GM21576 (cell line): ENCODE results near the gene PRKAG2.

Source experiments
- ATAC-seq: cut with Tn5 transposase; IDR thresholded peaks from one replicate; pipeline ENCODE4 v1.9.1; 2021; ENCODE audit warnings: mild to moderate bottlenecking, moderate library complexity; ENCODE audit not compliant: unreplicated experiment

PRKAG2 gene

GRCh38 chr7:151665368-151665767 is 211.5 kb downstream of the PRKAG2 start:
- no peak for ATAC-seq

GRCh38 chr7:151664268-151664667 is 212.6 kb downstream of the PRKAG2 start:
- ATAC-seq = no peak

- ATAC-seq = no peak
Measured at GRCh38 chr7:151663382-151664100, 213.4 kb downstream of the PRKAG2 start.

DNA sequence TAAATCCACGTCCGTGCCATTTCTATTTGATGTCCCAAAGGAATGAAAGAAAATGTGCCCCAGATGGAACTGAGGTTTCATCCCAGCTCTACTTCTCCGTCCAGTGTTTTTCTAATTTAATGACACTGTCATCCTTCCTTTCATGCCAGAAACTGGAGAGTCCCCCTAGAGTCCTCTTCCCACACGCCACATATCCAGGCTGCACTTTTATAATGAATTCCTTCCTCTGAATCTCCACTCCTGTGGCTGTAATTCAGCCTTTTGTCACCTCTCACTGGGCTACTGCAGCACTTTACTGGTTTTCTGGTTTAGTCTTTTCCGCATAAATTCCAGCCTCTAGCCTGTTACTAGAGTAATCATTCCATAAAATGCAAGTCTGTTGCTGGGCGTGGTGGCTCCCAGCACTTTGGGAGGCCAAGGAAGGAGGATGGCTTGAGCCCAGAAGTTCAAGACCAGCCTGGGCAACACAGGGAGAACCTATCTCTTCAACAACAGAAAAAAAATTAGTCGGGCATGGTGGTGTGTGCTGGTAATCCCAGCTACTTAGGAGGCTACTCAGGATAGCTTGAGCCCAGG is 214.6 kb downstream of the PRKAG2 start:
- no peak for ATAC-seq

DNA sequence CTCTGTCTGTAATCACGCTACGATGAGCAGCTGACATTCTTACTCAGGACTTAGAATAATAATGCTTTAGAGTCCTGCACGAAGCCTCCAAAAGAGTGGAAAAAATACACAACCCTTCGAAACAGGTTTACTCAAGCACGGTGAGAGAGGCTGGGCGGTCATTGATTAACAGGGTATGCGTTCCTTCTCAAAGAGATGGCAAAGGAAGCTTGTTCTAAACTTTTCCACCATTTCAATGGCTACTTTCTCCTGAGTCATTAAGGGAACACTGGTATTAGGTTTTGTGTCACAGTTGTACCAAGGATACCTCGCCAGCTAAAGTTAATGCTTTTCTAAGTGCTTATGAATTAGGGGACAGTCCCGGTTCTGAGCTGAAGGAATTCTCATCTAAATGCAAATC is 215.3 kb downstream of the PRKAG2 start:
- ATAC-seq = no peak

GRCh38 chr7:151660141-151660540 is 216.8 kb downstream of the PRKAG2 start:
- no peak for ATAC-seq

DNA sequence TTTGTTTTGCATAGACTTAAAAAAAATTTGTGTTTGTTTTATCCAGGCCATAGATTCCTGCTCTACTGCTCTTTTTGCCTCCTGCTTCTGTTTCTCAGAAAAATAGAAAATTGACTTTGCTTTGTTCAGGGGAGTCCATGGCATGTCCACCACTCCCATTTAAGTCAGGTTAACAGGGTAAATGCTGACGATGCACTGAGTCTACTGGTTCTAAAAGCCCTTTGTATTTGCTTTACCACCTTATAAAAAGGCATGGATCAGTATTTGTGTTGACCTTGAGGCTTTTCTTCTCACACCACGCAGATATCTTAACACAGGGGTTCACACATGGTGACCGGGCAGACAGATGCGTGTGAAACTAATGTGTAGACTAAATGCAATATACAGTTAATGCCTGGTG is 217.7 kb downstream of the PRKAG2 start:
- no peak for ATAC-seq

- no peak for ATAC-seq
Measured at GRCh38 chr7:151658778-151659177, 218.1 kb downstream of the PRKAG2 start.

- ATAC-seq = no peak
Measured at GRCh38 chr7:151657173-151657572, 219.7 kb downstream of the PRKAG2 start.

DNA sequence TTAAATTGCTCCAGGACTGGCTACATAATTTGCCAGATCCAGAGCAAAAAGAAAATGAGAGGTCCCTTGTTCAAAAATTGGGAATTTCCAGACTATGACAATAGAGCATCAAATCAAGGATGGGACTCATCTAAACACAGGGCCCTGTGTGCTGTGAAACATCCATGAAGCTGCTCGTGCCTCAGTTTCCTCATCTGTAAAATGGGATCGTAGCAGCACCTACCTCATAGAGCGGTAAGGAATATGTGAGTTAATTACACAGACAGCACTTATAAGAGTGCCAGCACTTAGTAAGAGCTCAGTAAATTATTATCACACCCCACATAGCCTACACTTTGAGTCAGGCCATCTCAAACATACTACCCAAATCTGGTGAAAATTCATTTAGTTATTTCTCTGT is 221.4 kb downstream of the PRKAG2 start:
- ATAC-seq = no peak

DNA sequence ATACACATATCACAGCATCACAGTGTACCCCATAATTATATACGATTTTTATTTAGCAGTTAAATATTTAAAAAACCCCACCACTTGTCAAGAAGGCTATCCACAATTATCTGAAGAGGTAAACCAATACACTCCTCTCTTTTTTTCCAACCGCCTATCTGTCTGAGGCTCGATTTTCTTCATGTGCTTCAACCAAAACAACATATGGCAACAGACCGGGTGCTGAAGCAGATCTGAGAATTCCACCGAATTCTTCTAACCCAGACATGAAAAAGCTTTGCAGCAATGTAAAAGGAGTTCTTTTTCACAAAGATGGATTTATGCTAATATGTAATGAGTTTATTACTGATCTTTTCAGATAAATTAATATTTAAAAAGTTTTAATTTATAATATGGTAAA is 224.8 kb downstream of the PRKAG2 start:
- no peak for ATAC-seq

DNA sequence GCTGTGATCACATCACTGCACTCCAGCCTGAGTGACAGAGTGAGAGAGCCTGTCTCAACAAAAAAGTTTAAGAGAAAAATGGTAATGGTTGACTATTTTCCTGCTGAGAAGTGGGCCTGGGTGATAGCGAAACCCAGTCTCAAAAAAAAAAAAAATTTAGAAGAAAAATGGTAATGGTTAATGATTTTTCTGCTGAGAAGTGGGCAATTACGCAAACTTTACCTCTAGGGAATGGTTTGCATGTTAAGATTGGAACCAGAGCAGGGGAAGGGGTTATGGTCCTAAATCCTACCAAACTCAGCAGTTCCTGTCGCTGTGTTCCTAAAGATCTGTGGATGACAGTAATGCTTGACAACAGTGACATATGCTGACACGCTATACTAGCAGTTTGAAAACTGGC is 226.8 kb downstream of the PRKAG2 start:
- ATAC-seq = no peak

GRCh38 chr7:151648429-151648828 is 228.5 kb downstream of the PRKAG2 start:
- no peak for ATAC-seq

DNA sequence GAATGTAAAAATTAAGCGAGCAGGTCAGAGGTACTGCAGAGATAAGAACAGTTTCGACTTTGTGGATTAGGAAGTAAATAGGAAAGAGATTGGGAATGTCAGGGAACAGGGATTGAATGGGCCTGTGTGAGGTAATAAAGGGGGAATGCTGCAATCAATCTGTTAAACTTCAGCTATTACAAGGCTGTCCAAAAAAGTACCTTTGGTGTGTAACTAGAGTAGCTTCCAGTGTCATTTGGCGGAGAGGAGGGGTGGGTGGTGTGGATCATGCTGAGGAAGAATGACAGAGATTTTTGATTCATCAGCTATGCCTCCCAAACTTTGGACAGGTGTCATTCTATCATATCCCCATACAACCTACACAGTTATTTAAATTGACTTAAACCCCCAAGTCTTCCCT is 229.0 kb downstream of the PRKAG2 start:
- no peak for ATAC-seq

DNA sequence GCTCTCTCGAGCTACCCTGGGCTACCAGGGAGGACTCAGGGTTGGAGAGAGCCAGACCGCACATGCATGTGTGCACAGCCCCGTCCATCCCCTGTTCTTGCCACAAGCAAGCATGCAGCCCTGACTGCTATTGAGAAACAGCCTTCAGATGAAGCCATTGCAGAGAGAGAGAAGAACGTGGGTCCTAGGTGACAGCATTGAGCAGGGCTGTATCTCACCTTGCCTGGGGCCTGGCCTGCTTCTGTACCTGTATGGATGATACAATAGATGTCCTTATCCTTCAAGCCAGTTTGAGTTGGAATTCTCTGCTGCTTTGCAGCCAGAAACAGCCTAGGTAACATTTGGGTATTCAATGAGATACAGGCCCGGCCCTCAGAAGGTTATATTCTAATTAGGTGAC is 229.9 kb downstream of the PRKAG2 start:
- ATAC-seq = no peak

- no peak for ATAC-seq
Measured at GRCh38 chr7:151645311-151645710, 231.6 kb downstream of the PRKAG2 start.

GRCh38 chr7:151644554-151644953 is 232.4 kb downstream of the PRKAG2 start:
- no peak for ATAC-seq

DNA sequence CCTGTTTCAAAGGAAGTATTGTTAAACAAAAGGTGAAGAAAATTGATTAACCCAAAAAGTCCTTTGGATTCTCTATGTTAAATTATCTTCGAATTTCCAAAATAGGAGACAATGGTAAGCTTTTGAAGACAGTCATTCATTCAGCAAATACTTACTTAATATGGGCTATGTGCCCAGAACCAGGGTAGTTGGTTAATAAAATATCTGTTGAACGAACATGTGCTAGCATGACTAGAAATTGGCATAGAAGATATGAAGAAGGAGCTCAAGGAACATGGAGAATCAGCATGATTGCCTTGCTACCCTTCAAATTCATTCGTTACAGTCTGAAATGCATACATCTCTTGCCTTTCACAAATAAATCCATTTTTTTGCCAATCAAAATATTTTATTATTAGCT is 234.2 kb downstream of the PRKAG2 start:
- ATAC-seq = no peak

DNA sequence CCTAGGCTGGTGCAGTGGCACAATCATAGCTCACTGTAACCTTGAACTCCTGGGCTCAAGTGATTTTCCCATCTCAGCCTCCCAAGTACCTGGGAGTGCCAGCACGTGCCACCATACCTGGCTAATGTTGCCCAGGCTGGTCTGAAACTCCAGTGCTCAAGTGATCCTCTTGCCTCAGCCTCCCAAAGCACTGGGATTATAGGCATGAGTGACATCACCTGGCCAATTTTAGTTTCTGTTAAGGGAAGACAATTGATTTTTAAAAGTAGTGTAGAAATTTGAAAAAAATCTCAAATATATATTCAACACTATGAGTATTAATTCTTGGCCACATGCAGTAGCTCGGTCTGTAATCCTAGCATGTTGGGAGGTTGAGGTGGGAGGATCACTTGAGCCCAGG is 235.3 kb downstream of the PRKAG2 start:
- ATAC-seq = no peak

DNA sequence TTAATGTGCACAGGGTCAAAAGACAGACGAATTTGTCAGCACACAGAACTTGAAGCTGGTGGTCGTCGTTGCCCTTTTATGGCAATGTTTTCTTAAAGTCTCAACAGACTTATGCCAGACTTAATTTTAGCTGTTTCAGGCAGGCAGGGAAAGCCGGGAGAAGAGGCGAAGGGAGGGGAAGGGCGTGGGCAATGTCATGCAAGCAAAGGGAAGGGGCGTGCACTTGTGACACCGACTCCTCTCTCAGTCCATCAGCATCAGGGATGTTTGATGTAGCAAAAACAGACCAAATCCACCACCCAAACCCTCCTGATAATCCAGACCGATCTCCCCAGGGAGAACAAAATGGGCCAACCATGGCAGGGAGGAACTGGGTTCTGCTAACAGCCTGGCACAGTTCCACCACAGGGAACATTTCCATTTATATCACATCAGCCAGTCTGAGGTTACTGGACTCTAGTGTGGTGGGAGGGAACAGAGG is 239.1 kb downstream of the PRKAG2 start:
- no peak for ATAC-seq

GRCh38 chr7:151634643-151635042 is 242.3 kb downstream of the PRKAG2 start:
- ATAC-seq = no peak

GRCh38 chr7:151633516-151633812 is 243.5 kb downstream of the PRKAG2 start:
- no peak for ATAC-seq
